Caki2 (cell line): Measurements from ENCODE around the gene ATXN1. TPM values are rescaled to one million over a fixed set of nuclear protein-coding genes. Genes with fewer than 3 reads are reported as not detected.

Experiments used
- DNase-seq: peaks from one replicate; pipeline ENCODE4 v3.0.0-alpha.2; 2015; ENCODE audit warnings: low read depth
- in situ Hi-C: cut with HindIII; loops from 2 replicates; pipeline ENCODE4 v1.10.0; 2016; ENCODE audit warnings: low sequenced_read_pairs, low pct_unique_long_range_greater_than_20kb, mixed read lengths
- total RNA-seq: library from RNA; depleted of rRNA; stranded (reverse); fragments of >200 nt; shearing (Covaris generic); gene quantifications from 2 replicates; pipeline ENCODE4 v1.2.3, GENCODE V29; 2014; ENCODE audit warnings: low replicate concordance

Gene ATXN1
- total RNA-seq, 1 experiment from 2014 or later = 23.8 TPM

GRCh38 chr6:16673011-16673797 is 88.1 kb downstream of the ATXN1 start:
- DNase-seq = no peak
- in situ Hi-C loops = no loop called here

- in situ Hi-C loops = no loop called here
- DNase-seq = no peak
Measured at GRCh38 chr6:16671302-16672289, 89.7 kb downstream of the ATXN1 start.

GRCh38 chr6:16670617-16671051 is 90.6 kb downstream of the ATXN1 start:
- DNase-seq = no peak
- in situ Hi-C loops = no loop called here

GRCh38 chr6:16670183-16670582 is 91.1 kb downstream of the ATXN1 start:
- no peak for DNase-seq
- in situ Hi-C loops = no loop called here

GRCh38 chr6:16669227-16669626 is 92.0 kb downstream of the ATXN1 start:
- peak; percentile 62 for DNase-seq
- in situ Hi-C loops = no loop called here

GRCh38 chr6:16667509-16667908 is 93.8 kb downstream of the ATXN1 start:
- no peak for DNase-seq
- in situ Hi-C loops = no loop called here

GRCh38 chr6:16665992-16666391 is 95.3 kb downstream of the ATXN1 start:
- in situ Hi-C loops = no loop called here
- no peak for DNase-seq

GRCh38 chr6:16665182-16665581 is 96.1 kb downstream of the ATXN1 start:
- in situ Hi-C loops = no loop called here
- no peak for DNase-seq

- in situ Hi-C loops = no loop called here
- DNase-seq = no peak
Measured at GRCh38 chr6:16663901-16664300, 97.4 kb downstream of the ATXN1 start.

- in situ Hi-C loops = no loop called here
- no peak for DNase-seq
Measured at GRCh38 chr6:16660157-16660497, 101.1 kb downstream of the ATXN1 start.

- in situ Hi-C loops = no loop called here
Measured at GRCh38 chr6:16659466-16660156, 101.6 kb downstream of the ATXN1 start.

GRCh38 chr6:16658348-16659034 is 102.8 kb downstream of the ATXN1 start:
- DNase-seq = no peak
- in situ Hi-C loops = no loop called here

More at GRCh38 chr6:16659466-16660156, 101.6 kb downstream of the ATXN1 start:
- no peak for DNase-seq

- in situ Hi-C loops = no loop called here
- DNase-seq = no peak
Measured at GRCh38 chr6:16657768-16658167, 103.5 kb downstream of the ATXN1 start.

GRCh38 chr6:16656451-16656850 is 104.8 kb downstream of the ATXN1 start:
- DNase-seq = peak; percentile 65
- in situ Hi-C loops = no loop called here

- no peak for DNase-seq
- in situ Hi-C loops = no loop called here
Measured at GRCh38 chr6:16654701-16655100, 106.6 kb downstream of the ATXN1 start.

- in situ Hi-C loops = no loop called here
- DNase-seq = no peak
Measured at GRCh38 chr6:16653226-16653625, 108.0 kb downstream of the ATXN1 start.

GRCh38 chr6:16651871-16652270 is 109.4 kb downstream of the ATXN1 start:
- in situ Hi-C loops = no loop called here
- DNase-seq = peak; percentile 55

- in situ Hi-C loops = no loop called here
- no peak for DNase-seq
Measured at GRCh38 chr6:16649890-16650289, 111.4 kb downstream of the ATXN1 start.
